Liver (tissue), 9 donors: ENCODE measurements around the gene SHC3. TPM values are rescaled to one million over a fixed set of nuclear protein-coding genes. Genes with fewer than 3 reads are reported as not detected.

ENCODE experiments used
- DNase-seq: peaks from one replicate; pipeline ENCODE4 v3.0.0-alpha.2; 2017; ENCODE audit warnings: low spot score
- H3K27ac ChIP-seq, 2 donors: one replicate each; pipeline ENCODE4 v1.7.0; 2013; ENCODE audit warnings: inconsistent platforms in 2 of 2, low read length in 2 of 2, control low read depth in 1 of 2, low read depth in 1 of 2, mild to moderate bottlenecking in 1 of 2
- H3K27me3 ChIP-seq, 4 donors: one replicate each; pipeline versions ENCODE4 v1.6.1 to v1.7.0; 2013; ENCODE audit warnings: low read length in 3 of 4, inconsistent platforms in 1 of 4, mild to moderate bottlenecking in 1 of 4, moderate library complexity in 1 of 4; ENCODE audit not compliant: control insufficient read depth in 4 of 4, insufficient read depth in 4 of 4
- H3K36me3 ChIP-seq, 4 donors: one replicate each; pipeline versions ENCODE4 v1.6.1 to v1.7.0; 2013; ENCODE audit warnings: low read length in 3 of 4, mild to moderate bottlenecking in 3 of 4, low read depth in 1 of 4, moderate library complexity in 1 of 4; ENCODE audit not compliant: control insufficient read depth in 4 of 4, insufficient read depth in 3 of 4
- H3K4me1 ChIP-seq, 4 donors: one replicate each; pipeline versions ENCODE4 v1.6.1 to v1.7.0; 2013; ENCODE audit warnings: low read length in 3 of 4, mild to moderate bottlenecking in 3 of 4, moderate library complexity in 1 of 4; ENCODE audit not compliant: control insufficient read depth in 4 of 4, insufficient read depth in 4 of 4
- H3K4me3 ChIP-seq, 3 donors: one replicate each; pipeline versions ENCODE4 v1.6.1 to v1.7.0; 2013; ENCODE audit warnings: low read length in 3 of 3, control low read depth in 1 of 3, low read depth in 1 of 3, mild to moderate bottlenecking in 1 of 3
- H3K9ac ChIP-seq, 2 donors: one replicate each; pipeline ENCODE4 v1.7.0; 2013; ENCODE audit warnings: low read length in 2 of 2, mild to moderate bottlenecking in 2 of 2, moderate library complexity in 2 of 2, control low read depth in 1 of 2, low read depth in 1 of 2
- H3K9me3 ChIP-seq, 4 donors: one replicate each; pipeline versions ENCODE4 v1.6.1 to v1.7.0; 2013; ENCODE audit warnings: low read length in 3 of 4; ENCODE audit not compliant: control insufficient read depth in 4 of 4
- EGR1 ChIP-seq, 2 donors: IDR thresholded peaks; 2 replicates each; pipeline ENCODE4 v1.6.1; 2016 to 2018; ENCODE audit warnings: antibody characterized with exemption in 2 of 2, low read depth in 2 of 2
- FOXA1 ChIP-seq: IDR thresholded peaks from 2 replicates; pipeline ENCODE4 v1.6.1; 2016; ENCODE audit warnings: antibody characterized with exemption
- GABPA ChIP-seq, 2 donors: IDR thresholded peaks in 1 of 2; conservative IDR thresholded peaks in 1 of 2; 2 replicates each; pipeline ENCODE4 v1.6.1; 2016; ENCODE audit warnings: antibody characterized with exemption in 2 of 2, mild to moderate bottlenecking in 1 of 2, moderate library complexity in 1 of 2
- HNF4A ChIP-seq, 2 donors: conservative IDR thresholded peaks; 2 replicates each; pipeline ENCODE4 v1.6.1; 2016; ENCODE audit warnings: antibody characterized with exemption in 2 of 2, mild to moderate bottlenecking in 2 of 2
- HNF4G ChIP-seq: IDR thresholded peaks from 2 replicates; pipeline ENCODE4 v1.6.1; 2016; ENCODE audit warnings: antibody characterized with exemption
- JUND ChIP-seq, 2 donors: IDR thresholded peaks; 2 replicates each; pipeline ENCODE4 v1.6.1; 2016; ENCODE audit warnings: antibody characterized with exemption in 2 of 2
- NR2F2 ChIP-seq: IDR thresholded peaks from 2 replicates; pipeline ENCODE4 v1.6.1; 2016; ENCODE audit warnings: antibody characterized with exemption
- RAD21 ChIP-seq, 2 donors: IDR thresholded peaks; 2 replicates each; pipeline ENCODE4 v1.6.1; 2016; ENCODE audit warnings: antibody characterized with exemption in 2 of 2, mild to moderate bottlenecking in 2 of 2
- RXRA ChIP-seq, 2 donors: IDR thresholded peaks; 2 replicates each; pipeline ENCODE4 v1.6.1; 2017 to 2018; ENCODE audit warnings: antibody characterized with exemption in 2 of 2, mild to moderate bottlenecking in 1 of 2
- SP1 ChIP-seq: IDR thresholded peaks from 2 replicates; pipeline ENCODE4 v1.6.1; 2018; ENCODE audit warnings: antibody characterized with exemption, mild to moderate bottlenecking
- TAF1 ChIP-seq: conservative IDR thresholded peaks from 2 replicates; pipeline ENCODE4 v1.6.1; 2016; ENCODE audit warnings: antibody characterized with exemption, mild to moderate bottlenecking
- YY1 ChIP-seq: IDR thresholded peaks from 2 replicates; pipeline ENCODE4 v1.6.1; 2016; ENCODE audit warnings: antibody characterized with exemption, mild to moderate bottlenecking
- WGBS: extraction: QIAGEN DNeasy Blood & Tissue Kit; methylation state at CpG from one replicate; pipeline ENCODE4 v1.1.7; 2013; 5-methylcytosine and 5-hydroxymethylcytosine counted together
- polyA plus RNA-seq, 2 donors: library from polyadenylated mRNA; stranded (reverse) in 1 of 2; unstranded in 1 of 2; fragments of 200-250 nt in 1 of 2; fragments of >200 nt in 1 of 2; fragmentation: Nextera tagmentation in 1 of 2; extraction: Ambion mirVana in 1 of 2; gene quantifications; one replicate each; pipeline versions ENCODE4 v1.2.1 to v1.2.3, GENCODE V29; 2013 to 2015
- total RNA-seq, 2 donors: library from RNA; depleted of rRNA; stranded (reverse); fragments of >200 nt; gene quantifications; one replicate each; pipeline ENCODE4 v1.2.3, GENCODE V29; 2014
- TF ChIP-seq, protein P1 (sequence below): fragments of 150-350 bp; IDR thresholded peaks from 2 replicates; pipeline ENCODE4 v1.5.1; 2017; ENCODE audit warnings: improper control_type of control experiment, low read depth, low read length; ENCODE audit not compliant: missing input control
- TF ChIP-seq, protein P2 (sequence below): IDR thresholded peaks from 2 replicates; pipeline ENCODE4 v1.6.1; 2016; ENCODE audit warnings: antibody characterized with exemption
- TF ChIP-seq, protein P3 (sequence below): IDR thresholded peaks from 2 replicates; pipeline ENCODE4 v1.6.1; 2016; ENCODE audit warnings: antibody characterized with exemption
- TF ChIP-seq, protein P4 (sequence below): IDR thresholded peaks from 2 replicates; pipeline ENCODE4 v1.6.1; 2016; ENCODE audit warnings: antibody characterized with exemption, mild to moderate bottlenecking
- donor health status: healthy.
- donor health status: healthy.
- donor health status: healthy.
- donor health status: healthy.
- donor health status: healthy.

SHC3 gene
- total and polyA plus RNA-seq, 4 donors: 0.03 to 0.08 (median 0.04) TPM

DNA sequence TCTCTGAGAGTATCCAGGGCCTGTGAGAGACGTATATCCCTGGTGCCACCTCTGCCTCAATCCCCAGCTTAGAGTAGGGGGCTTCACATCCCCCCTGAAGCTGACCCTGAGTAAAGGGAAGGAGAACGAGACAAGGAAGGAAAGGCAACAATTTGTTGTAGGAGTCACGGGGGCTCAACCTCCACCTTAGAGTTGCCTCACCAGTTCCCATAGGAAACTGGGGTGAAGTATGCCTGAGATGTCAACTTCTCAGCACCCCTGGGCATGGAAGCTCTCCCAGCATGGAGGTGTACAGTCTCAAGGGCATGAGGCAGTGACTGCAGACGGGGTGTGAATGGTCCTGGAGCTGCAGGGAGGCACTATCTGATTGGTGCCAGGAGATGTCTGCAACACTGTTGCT, 133.7 kb downstream of the SHC3 start:
- H3K4me3 ChIP-seq: no peak overlapping the region
- no peak overlapping the region for H3K27ac ChIP-seq
- H3K9me3 ChIP-seq: no peaks in the 10 kb centered on the region
- DNase-seq: no peak
- no peak for TF ChIP-seq GABPA (IDR thresholded peaks at IDR 0.05 in 1 of 2, conservative IDR thresholded peaks at IDR 0.05 in 1 of 2)
- TF ChIP-seq, protein P1, sequence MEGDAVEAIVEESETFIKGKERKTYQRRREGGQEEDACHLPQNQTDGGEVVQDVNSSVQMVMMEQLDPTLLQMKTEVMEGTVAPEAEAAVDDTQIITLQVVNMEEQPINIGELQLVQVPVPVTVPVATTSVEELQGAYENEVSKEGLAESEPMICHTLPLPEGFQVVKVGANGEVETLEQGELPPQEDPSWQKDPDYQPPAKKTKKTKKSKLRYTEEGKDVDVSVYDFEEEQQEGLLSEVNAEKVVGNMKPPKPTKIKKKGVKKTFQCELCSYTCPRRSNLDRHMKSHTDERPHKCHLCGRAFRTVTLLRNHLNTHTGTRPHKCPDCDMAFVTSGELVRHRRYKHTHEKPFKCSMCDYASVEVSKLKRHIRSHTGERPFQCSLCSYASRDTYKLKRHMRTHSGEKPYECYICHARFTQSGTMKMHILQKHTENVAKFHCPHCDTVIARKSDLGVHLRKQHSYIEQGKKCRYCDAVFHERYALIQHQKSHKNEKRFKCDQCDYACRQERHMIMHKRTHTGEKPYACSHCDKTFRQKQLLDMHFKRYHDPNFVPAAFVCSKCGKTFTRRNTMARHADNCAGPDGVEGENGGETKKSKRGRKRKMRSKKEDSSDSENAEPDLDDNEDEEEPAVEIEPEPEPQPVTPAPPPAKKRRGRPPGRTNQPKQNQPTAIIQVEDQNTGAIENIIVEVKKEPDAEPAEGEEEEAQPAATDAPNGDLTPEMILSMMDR: no peak
- TF ChIP-seq, protein P2, sequence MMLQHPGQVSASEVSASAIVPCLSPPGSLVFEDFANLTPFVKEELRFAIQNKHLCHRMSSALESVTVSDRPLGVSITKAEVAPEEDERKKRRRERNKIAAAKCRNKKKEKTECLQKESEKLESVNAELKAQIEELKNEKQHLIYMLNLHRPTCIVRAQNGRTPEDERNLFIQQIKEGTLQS: no peak
- no peak for TF ChIP-seq TAF1
- TF ChIP-seq RAD21 (IDR thresholded peaks at IDR 0.05): no peak
- TF ChIP-seq RXRA (IDR thresholded peaks at IDR 0.05): no peak
- TF ChIP-seq HNF4G: no peak
- TF ChIP-seq NR2F2: no peak
- TF ChIP-seq YY1: no peak
- TF ChIP-seq HNF4A (conservative IDR thresholded peaks at IDR 0.05): no peak
- H3K27me3 ChIP-seq: no peaks in the 10 kb centered on the region
- H3K36me3 ChIP-seq: no peaks in the 10 kb centered on the region
- H3K4me1 ChIP-seq: no peaks in the 10 kb centered on the region
- 83% methylated on average over 4 of the region's 4 CpGs for WGBS
- no peak overlapping the region for H3K9ac ChIP-seq

DNA sequence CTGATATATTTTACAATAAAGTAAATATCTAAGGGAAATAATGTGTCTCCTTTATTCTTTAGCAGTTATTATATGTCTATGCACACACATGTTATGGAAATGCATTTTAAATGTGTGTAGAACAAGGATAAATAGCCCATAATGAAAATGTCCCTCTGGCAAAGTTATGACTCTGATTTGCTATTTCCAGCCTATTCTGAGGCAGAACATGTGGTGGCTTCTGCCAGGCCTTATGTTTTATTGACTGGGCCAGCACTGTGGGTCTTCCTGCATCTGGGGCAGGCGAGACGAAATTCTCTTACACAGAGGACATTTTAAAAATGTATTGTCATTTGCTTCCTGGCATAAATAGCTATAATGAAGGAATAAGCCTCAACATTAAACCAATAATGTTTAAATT, 134.5 kb downstream of the SHC3 start:
- DNase-seq: no peak
- Histone ChIP-seq H3K9me3 (no peaks in the 10 kb centered on the region), H3K27ac (no peak overlapping the region), H3K27me3 (no peaks in the 10 kb centered on the region), H3K4me3 (no peak overlapping the region), H3K36me3 (no peaks in the 10 kb centered on the region), H3K9ac (no peak overlapping the region), H3K4me1 (no peaks in the 10 kb centered on the region)
- TF ChIP-seq, protein P2: no peak
- TF ChIP-seq FOXA1 (no peak), TAF1 (no peak), GABPA (IDR thresholded peaks at IDR 0.05 in 1 of 2, conservative IDR thresholded peaks at IDR 0.05 in 1 of 2) (no peak)
- TF ChIP-seq, protein P3, sequence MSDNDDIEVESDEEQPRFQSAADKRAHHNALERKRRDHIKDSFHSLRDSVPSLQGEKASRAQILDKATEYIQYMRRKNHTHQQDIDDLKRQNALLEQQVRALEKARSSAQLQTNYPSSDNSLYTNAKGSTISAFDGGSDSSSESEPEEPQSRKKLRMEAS: no peak
- 94% methylated on average over 2 of the region's 2 CpGs for WGBS

DNA sequence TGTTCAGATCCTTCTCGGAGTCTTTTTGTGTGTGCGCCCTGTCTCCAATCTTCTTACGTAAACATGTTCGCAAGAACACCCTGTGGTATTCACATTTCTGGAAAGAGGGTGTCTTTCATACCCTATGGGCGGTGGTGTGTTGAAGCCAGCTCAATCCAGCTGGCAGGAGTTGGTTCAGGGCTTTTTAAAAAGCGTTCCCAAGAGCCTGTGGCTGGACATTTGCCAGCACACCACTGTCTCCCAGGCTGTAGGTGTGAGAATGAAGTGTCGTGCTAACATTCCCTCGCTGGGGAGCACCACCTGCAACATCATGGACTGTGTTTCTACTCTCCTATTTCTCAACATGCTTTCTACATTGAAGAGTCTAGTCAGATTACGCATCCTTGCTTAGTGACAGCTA, 135.6 kb downstream of the SHC3 start:
- Histone ChIP-seq H3K36me3 (no peaks in the 10 kb centered on the region), H3K4me3 (no peak overlapping the region), H3K4me1 (no peaks in the 10 kb centered on the region), H3K27ac (no peak overlapping the region), H3K9me3 (no peaks in the 10 kb centered on the region), H3K9ac (no peak overlapping the region), H3K27me3 (no peaks in the 10 kb centered on the region)
- DNase-seq: no peak
- 95% methylated on average over 9 of the region's 9 CpGs for WGBS
- TF ChIP-seq HNF4A (conservative IDR thresholded peaks at IDR 0.05) (no peak), RAD21 (IDR thresholded peaks at IDR 0.05) (no peak), RXRA (IDR thresholded peaks at IDR 0.05) (no peak), EGR1 (IDR thresholded peaks at IDR 0.05; ENCODE audit: low read depth in 2 of 2) (no peak), YY1 (no peak), TAF1 (no peak), SP1 (no peak), GABPA (IDR thresholded peaks at IDR 0.05 in 1 of 2, conservative IDR thresholded peaks at IDR 0.05 in 1 of 2) (no peak), NR2F2 (no peak), FOXA1 (no peak), JUND (IDR thresholded peaks at IDR 0.05) (no peak), HNF4G (no peak)
- TF ChIP-seq, protein P4, sequence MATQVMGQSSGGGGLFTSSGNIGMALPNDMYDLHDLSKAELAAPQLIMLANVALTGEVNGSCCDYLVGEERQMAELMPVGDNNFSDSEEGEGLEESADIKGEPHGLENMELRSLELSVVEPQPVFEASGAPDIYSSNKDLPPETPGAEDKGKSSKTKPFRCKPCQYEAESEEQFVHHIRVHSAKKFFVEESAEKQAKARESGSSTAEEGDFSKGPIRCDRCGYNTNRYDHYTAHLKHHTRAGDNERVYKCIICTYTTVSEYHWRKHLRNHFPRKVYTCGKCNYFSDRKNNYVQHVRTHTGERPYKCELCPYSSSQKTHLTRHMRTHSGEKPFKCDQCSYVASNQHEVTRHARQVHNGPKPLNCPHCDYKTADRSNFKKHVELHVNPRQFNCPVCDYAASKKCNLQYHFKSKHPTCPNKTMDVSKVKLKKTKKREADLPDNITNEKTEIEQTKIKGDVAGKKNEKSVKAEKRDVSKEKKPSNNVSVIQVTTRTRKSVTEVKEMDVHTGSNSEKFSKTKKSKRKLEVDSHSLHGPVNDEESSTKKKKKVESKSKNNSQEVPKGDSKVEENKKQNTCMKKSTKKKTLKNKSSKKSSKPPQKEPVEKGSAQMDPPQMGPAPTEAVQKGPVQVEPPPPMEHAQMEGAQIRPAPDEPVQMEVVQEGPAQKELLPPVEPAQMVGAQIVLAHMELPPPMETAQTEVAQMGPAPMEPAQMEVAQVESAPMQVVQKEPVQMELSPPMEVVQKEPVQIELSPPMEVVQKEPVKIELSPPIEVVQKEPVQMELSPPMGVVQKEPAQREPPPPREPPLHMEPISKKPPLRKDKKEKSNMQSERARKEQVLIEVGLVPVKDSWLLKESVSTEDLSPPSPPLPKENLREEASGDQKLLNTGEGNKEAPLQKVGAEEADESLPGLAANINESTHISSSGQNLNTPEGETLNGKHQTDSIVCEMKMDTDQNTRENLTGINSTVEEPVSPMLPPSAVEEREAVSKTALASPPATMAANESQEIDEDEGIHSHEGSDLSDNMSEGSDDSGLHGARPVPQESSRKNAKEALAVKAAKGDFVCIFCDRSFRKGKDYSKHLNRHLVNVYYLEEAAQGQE: no peak
- TF ChIP-seq, protein P2: no peak
- TF ChIP-seq, protein P1: no peak
